ENCODE results near the gene TMEM222. TPM values are rescaled to one million over a fixed set of nuclear protein-coding genes. Genes with fewer than 3 reads are reported as not detected.

The TMEM222 gene
- total and polyA plus RNA-seq, 2 of the 4 experiments (the other 2 are of a cell fraction) = 19.9 to 54.1 TPM

- H3K4me3 ChIP-seq (ENCODE audit: insufficient read depth, low read depth, low read length) = no peak overlapping the region
- ATAC-seq (ENCODE audit: low read depth) (no peak), DNase-seq (no peak)
- ChIA-PET POLR2A (ENCODE audit: unreplicated experiment) (no interaction called here), CTCF (no interaction called here)
- no peak overlapping the region for H2BK20ac ChIP-seq (ENCODE audit: low read depth, low read length)
- H3K36me3 ChIP-seq (ENCODE audit: control insufficient read depth, insufficient read depth, low read length) = peaks cover 56% of the 10 kb centered on the region
- peaks cover 13 to 52% of the 10 kb centered on the region in 2 experiments for H3K79me1 ChIP-seq (ENCODE audit: low read depth in 1 of 2, low read length in 2 of 2)
- intact Hi-C loops (cut with micrococcal nuclease) (no loop called here), in situ Hi-C loops (cut with MboI; ENCODE audit: low sequenced_read_pairs) (no loop called here), dilution Hi-C loops (cut with HindIII; ENCODE audit: low sequenced_read_pairs, unreplicated experiment) (no loop called here)
- peaks cover 44% of the 10 kb centered on the region for H4K20me1 ChIP-seq (ENCODE audit: insufficient read depth, low read length)
- no peak overlapping the region for H2AFZ ChIP-seq (replicated peaks; ENCODE audit: low read length, poor library complexity)
- TF ChIP-seq BHLHE40 (IDR thresholded peaks at IDR 0.05; ENCODE audit: low read depth, low read length) (no peak), POLR2A (IDR thresholded peaks at IDR 0.05; ENCODE audit: low read depth, low read length) (no peak), MAFK (IDR thresholded peaks at IDR 0.05; ENCODE audit: low read depth, low read length) (no peak), CHD1 (IDR thresholded peaks at IDR 0.05; ENCODE audit: low read depth, low read length) (no peak), RFX5 (IDR thresholded peaks at IDR 0.05; ENCODE audit: low read depth, low read length) (no peak)
- TF ChIP-seq, protein P1, sequence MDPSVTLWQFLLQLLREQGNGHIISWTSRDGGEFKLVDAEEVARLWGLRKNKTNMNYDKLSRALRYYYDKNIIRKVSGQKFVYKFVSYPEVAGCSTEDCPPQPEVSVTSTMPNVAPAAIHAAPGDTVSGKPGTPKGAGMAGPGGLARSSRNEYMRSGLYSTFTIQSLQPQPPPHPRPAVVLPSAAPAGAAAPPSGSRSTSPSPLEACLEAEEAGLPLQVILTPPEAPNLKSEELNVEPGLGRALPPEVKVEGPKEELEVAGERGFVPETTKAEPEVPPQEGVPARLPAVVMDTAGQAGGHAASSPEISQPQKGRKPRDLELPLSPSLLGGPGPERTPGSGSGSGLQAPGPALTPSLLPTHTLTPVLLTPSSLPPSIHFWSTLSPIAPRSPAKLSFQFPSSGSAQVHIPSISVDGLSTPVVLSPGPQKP (IDR thresholded peaks at IDR 0.05; ENCODE audit: borderline replicate concordance, low read depth, low read length) = no peak
- H3K9ac ChIP-seq (ENCODE audit: low read depth, low read length) = no peak overlapping the region
- H3K9me1 ChIP-seq (ENCODE audit: insufficient read depth, low read length) = peaks cover 3% of the 10 kb centered on the region; the same call in 1 of the 2 replicates
- no peak overlapping the region for H3K23ac ChIP-seq (ENCODE audit: low read depth, low read length)
- no peaks in the 10 kb centered on the region for H3K27me3 ChIP-seq (ENCODE audit: control insufficient read depth, insufficient read depth, low read length)
- no peak overlapping the region for H3K18ac ChIP-seq (ENCODE audit: low read depth, low read length)
- no peak overlapping the region for H2BK15ac ChIP-seq (ENCODE audit: low read depth, low read length)
- H4K8ac ChIP-seq (ENCODE audit: low read depth in 2 of 2, low read length in 2 of 2) = no peak overlapping the region
- no peak overlapping the region for H3K14ac ChIP-seq (replicated peaks; ENCODE audit: low read depth, low read length)
- H3K4ac ChIP-seq (ENCODE audit: low read depth, low read length) = no peak overlapping the region
- H2BK5ac ChIP-seq (ENCODE audit: low read depth, low read length, poor library complexity, severe bottlenecking) = no peak overlapping the region
- no peak overlapping the region for H2AK9ac ChIP-seq (replicated peaks; ENCODE audit: low read depth, low read length, poor library complexity)
- H3K4me2 ChIP-seq (ENCODE audit: low read depth, low read length) = no peak overlapping the region
- H2AK5ac ChIP-seq (ENCODE audit: low read depth, low read length) = no peak overlapping the region
- H2BK120ac ChIP-seq (ENCODE audit: low read depth, low read length) = no peak overlapping the region
- 100% methylated on average over 1 of the region's 3 CpGs; no CpG with 5 or more reads in 1 of the 2 experiments for WGBS, 2 experiments (ENCODE audit: extremely low coverage in 2 of 2, insufficient read length in 1 of 2)
- H3K27ac ChIP-seq (ENCODE audit: insufficient read depth, low read length) = no peak overlapping the region
- H3K9me3 ChIP-seq (ENCODE audit: control insufficient read depth, insufficient read depth, low read length) = no peaks in the 10 kb centered on the region
- H3K4me1 ChIP-seq (ENCODE audit: control insufficient read depth, insufficient read depth, low read length) = 0 out of 2 replicates have a peak, but pooled peaks cover 2% of the 10 kb centered on the region
- no peak overlapping the region for H4K91ac ChIP-seq (ENCODE audit: insufficient read depth, low read depth, low read length)
- no peak overlapping the region for H4K5ac ChIP-seq (ENCODE audit: low read depth, low read length)
- no peak overlapping the region for H3K56ac ChIP-seq (ENCODE audit: extremely low read depth, insufficient read depth, low read length)
- no TSS peak for BruUV-seq (replicated peaks)
Observed at GRCh38 chr1:27331426-27331825, 9.5 kb downstream of the TMEM222 start.

Data from IMR-90 (cell line).